Fibroblast of skin of scalp (primary cell): ENCODE measurements around the gene SMYD5.
"Not testable (repeated sequence)": the region's sequence is repeated elsewhere in the genome, so short reads cannot be mapped to it uniquely, and the experiment has no call there.

Experiments used
- DNase-seq: peaks from one replicate; pipeline ENCODE4 v3.0.0-alpha.2; 2013

SMYD5 gene

GRCh38 chr2:73262108-73262651 lies 48.1 kb downstream of the SMYD5 start:
- no peak for DNase-seq

- not testable (repeated sequence) for DNase-seq
These were observed 48.8 kb downstream of the SMYD5 start for GRCh38 chr2:73262691-73263429.

- DNase-seq, result no peak
These were observed 49.7 kb downstream of the SMYD5 start for GRCh38 chr2:73263540-73264331.

DNA sequence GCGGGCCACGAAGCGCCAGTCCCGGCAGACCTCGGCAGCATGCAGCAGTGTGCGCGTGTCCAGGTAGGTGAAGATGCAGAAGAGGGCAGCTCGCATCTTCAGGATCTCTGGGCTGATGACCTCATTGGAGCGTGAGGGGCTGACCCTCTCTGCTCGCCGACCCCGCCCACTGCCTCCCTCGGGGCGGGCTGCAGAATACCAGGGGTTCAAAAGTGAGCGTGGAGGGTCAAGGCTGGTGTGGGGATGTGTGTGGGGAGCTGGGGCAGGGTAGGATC lies 50.2 kb downstream of the SMYD5 start:
- no peak for DNase-seq

DNA sequence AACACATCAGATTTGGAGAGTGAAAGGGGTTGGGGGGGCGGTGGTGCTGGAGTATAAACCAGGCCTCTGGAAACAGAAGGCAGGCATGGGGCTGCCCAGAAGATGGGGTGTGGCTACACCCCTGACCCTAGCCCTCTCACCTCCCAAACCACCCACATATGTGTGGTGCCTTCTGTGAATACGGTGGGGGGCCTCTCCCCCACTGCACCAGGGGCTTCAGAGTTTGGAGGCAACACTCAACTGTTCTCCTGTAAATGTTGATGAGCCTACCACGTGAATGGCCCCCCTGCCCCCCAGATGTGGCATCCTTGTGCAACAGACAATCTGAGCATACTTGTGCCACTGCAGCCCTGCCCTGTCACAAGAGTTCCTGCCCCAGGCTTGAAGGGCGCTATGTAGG lies 50.7 kb downstream of the SMYD5 start:
- DNase-seq, result no peak

DNA sequence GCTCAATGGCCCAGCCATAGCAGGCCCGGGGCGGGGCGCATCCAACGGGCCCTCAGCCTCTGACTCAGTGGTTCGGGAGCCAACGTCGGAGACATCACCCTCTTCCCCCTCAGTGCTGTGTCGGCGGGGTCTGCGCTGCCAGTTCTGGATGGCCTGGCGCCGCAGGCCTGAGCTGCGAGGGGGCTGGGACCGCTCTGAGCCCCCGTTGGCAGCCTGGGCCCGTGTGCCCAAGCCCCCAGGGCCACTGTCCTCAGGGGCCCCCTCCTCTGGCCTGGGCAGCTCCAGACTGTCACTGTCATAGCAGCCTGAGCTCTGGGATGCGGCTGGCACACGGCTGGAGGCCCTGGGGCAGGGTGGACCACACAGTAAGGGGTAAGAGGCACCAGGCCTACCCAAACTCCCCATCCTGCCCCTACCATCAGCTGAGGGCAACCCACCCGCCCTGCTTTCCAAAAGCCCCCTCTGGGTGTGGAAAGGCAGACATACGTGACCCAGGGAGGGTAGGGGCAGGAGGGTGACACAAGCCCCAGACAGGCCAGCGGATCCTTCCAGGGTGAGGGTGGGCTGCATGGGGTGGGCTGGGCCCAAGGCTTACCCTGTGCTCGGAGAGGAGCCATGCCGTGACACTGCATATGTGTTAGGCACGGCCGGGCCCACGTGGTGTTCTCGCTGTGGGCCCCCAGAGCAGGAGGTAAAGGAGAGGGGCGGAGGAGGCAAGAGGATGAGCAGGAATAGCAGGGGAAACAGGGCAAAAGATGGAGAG lies 51.4 kb downstream of the SMYD5 start:
- DNase-seq, result no peak

DNA sequence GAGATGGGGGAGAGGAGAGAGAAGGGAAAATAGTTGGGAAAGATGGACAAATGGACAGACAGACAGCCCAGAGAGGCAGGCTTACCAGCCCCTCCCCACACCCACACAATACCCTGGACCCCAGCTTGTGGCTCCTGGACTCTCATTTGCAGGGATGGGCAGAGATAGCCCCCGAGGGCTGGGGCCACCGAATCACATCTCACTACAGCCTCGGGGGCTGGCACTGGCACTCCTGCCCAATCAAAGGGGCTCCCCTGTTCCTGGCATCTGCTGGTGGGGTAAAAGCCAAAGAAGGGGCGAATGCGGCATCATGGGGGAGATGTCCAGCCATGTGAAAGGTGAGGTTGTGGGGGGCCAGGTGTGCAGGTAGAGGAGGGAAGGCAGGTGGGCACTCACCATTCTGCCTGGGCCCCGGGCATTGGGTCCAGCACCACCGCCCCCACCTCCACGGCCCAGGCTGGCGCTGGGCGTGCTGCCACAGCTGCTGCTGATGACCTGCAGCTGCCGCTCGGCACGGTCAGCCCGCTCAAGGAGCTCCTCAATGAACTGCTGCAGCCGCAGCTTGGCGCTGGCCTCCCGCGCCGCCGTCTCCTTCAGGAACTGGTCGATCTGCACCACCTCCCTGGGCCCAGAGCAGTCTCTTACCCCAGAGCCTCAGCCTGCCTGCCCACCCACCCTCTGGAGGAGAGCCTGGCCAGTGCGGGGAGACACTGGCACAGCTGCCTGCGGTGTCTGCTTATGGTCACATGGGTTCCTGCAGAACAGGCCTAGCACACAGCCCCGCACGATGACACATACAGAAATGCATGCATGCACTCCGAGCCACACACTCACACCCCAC lies 52.2 kb downstream of the SMYD5 start:
- no peak for DNase-seq

DNA sequence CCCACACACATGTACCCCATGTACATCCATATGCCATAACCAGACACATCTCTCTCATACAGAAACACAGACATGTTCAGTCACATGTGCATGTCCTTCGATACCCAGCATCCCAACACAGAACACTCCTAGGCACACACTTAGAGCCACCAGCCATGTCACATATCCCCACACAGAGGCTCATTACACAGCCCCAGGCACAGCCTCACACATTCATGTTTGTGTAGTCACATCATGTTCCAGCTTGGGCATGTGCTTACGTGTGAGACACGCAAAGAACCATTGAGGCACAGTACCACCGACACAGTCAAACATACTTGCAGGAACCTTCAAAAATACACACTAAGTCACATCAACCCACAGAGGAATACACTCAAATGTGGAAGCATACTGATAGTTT lies 53.0 kb downstream of the SMYD5 start:
- no peak for DNase-seq

DNA sequence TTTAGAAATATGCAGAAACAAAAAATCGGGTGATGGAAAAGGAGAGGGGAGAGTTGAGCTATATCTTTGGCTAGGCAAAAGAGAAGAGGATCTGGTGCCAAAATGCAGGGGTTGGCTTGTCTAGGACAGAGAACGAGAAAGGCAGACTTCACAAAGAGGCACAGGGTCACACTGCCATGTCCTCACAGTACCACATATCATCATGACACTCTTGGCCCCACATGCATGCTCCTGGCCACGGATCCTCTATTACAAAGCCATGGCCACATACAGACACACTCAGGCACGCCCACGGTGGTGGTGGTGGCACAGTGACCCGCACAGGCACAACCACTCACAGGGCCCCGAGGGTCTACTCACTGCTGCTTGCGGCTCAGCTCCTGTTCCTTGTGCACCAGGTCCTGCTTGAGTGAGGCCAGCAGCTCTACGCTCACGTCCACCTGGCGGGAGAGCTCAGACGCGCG lies 54.4 kb downstream of the SMYD5 start:
- no peak for DNase-seq

DNA sequence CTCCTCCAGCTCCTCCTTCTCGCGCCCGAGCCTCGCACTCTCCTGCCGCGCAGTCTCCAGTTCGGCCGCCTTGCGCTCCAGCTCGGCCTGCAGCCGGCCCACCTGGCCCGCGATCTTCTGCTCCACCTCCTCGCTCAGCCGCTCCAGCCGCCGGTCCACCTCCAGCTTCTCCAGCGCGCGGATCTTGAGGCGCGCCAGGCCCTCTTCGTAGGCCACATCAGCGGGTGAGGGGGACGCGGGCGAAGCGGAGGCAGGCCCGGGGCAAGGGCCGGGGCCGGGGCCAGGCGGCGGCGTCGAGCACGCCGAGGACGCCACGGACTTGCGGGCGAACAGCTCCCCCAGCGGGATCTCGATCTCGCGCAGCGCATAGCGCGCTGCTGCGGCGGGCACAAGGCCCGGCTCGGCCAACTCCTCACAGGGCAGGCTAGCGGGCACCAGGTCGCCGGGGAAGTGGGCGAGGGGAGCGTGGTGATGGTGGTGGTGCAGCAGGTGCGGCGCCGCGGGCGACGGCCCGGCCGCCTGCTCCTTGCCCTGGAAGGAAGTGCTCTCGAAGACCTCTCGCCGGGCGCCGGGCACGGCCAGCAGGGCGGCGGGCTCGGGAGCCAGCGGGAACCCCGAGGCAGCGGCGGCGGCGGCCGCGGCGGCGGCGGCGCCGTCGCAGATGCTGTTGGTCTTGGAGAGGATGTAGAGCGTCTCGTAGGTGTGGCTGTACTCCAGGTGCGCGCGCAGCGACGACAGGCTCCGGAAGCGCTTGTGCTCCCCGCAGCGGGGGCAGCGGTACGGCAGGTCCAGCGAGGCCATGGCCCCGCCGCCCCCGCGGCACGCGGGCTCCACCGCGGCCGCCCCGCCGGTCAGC lies 55.0 kb downstream of the SMYD5 start:
- peak; percentile 17 for DNase-seq

DNA sequence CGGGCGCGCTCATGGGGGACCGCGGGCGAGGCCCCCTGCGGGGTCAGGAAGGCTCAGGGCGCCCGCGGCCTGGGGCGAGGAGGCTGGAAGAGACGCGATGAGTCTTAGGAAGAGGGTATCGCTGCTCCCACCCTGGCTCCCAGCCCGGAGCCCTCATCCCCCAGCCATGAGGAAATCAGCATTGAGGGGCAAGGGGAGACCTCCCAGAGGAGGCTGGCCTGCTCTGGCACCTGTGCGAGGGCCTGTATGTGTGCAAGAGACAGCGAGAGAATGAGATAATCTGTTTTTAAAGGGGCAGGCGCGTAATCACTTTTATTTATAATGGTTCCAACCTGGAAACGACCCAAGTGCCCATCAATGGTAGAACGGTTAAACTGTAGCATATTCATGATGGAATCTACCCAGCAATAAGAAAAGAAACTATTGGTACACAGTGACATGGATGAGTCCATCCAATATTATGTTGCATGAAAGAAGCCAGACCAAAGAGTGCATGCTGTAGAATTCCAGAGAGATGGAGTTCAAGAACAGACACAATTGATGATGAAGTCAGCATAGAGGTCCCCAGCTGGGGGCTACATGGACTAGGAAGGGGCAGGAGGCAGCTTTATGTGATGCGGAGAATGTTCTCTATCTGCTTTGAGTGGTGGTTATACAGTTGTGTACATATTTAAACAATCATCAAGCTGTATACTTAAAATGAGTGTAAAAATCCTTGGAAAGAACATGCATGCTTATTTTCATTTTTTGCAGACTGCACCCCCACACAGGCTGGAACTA lies 55.8 kb downstream of the SMYD5 start:
- no peak for DNase-seq

- no peak for DNase-seq
These were observed 58.2 kb downstream of the SMYD5 start for GRCh38 chr2:73272270-73272669.
